Activated CD4-positive, alpha-beta T cell treated with anti-CD3 and anti-CD28 coated beads for 48 hours (primary cell): ENCODE results near the gene KCNH4.

ENCODE experiments used
- DNase-seq: peaks from one replicate; pipeline ENCODE4 v3.0.0-alpha.2; 2020

The KCNH4 gene

DNA sequence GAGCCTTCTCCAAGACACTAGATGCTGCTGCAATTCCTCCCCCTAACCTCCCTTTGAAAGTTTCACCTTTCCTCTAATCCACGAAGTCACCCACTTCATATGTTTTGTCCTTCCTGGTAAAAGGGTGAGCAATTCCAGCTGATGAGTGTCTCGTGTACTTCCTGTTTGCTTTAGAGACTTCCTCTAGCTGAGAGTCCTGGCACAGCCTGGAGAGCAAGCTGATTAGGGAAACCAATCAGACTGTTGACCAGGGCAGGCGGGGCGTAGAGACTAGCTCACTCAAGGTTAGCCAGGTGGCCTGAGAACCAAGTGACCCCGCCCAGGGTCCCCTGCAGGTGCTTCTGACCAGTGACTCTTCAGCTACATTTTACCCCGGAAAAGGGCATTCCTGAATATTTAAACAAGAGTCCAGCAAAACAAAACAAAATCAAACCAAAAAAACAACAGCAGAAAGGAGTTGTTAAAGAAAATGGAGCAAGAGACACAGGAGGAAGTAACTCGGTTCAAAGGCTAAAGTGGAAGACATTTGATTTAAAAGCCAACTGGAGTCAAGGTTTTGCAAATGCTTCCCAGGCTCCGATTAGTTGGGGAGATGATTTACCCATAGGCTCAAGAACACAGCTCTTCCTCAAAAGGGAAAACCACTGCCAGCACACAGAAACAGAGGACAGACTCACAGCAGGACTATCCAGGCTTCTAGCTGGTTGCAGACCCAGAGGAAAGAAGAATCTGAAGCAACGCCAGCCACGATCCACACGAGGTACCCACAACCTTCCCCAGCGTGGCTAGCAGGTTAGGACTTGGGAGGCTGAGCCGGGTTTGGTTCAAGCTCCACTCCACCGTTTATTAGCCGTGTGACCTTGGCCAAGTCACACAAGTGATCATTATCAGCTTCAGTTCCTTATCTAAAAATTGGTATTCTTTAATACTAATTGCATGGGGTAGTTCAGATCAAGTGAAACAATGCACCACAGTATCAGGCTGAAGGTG lies 45.0 kb downstream of the KCNH4 start:
- no peak for DNase-seq

DNA sequence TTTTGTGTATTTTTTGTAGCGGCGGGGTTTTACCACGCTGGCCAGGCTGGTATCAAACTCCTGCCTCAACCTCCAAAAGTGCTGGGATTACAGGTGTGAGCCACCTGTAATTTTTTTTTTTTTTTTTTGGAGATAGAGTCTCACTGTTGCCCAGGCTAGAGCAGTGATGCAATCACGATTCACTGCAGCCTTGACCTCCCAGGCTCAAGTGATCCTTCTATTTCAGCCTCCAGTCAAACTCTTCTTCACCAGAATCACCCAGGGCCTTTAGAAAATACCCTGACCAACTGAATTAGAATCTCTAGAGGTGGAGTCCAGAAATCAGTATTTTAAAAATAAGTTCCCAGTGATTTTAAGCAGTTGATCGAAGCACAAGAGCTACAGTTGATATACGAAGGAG lies 45.8 kb downstream of the KCNH4 start:
- DNase-seq, result no peak

DNA sequence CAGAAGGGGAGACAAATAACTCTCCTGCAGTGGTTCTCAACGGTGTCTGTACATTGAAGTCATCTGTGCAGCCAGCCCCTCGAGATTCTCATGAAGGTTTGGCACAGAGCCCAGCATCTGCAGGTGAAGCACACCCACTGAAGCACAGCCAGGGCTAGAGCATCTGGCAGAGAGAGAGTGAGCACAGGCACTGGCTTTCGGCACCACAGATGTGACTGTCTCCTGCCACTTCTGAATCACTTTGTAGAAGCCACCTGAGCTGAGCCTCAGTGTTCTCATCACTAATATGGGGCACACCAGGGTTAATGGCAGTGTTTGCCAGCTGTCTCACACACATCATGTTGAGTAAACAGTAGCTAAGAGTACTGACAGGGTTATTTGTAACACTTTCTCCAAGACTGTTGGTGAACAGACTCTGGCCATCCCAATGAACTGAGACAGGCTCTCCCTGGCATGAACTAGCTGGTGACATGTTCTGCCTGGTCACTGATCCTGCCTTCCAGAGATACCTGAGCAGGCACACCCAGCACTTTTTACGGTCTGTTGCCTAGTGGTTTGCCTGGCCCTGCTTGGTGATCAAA lies 47.4 kb downstream of the KCNH4 start:
- DNase-seq, result peak; percentile 42

DNA sequence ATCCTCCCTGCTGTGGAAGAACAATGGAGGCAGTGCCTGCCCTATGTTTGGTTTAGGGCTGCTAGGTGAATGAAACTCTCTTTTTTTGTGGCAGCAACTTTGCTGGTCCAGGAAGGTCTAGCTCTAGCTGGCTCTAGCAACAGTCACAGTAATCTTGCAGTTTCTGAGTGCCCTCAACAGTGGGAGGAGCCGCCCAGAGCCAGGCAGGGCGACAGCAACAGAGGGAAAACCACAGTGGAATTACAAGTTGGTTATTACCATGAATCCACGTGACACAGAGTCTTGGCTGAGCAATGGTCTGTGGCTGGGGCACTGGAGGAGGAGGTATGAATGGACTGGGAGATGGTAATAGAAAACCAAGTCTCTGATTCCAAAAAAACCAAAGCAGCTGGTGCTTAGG lies 48.0 kb downstream of the KCNH4 start:
- peak; percentile 64 for DNase-seq

DNA sequence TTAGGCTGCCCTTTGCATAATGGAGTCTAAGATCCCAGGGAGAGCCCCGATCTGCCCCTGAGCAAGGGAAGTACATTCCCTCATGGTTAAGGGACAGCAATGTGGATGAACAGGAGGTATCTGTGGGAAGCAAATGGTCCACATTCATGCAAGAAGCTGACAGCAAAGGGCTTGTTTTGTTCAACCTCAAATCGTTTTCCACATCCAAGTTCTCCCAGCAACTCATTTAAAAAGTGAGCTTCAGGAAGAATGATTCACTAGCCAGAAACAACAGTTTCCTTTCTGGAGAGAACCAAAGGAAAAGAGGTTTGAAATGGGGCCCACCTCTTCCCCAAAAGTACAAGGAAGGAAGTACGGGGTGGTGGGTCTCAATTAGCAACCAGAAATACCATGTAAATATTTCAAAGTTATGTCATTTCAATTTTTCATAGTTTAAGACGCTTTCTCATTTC lies 48.9 kb downstream of the KCNH4 start:
- no peak for DNase-seq

DNA sequence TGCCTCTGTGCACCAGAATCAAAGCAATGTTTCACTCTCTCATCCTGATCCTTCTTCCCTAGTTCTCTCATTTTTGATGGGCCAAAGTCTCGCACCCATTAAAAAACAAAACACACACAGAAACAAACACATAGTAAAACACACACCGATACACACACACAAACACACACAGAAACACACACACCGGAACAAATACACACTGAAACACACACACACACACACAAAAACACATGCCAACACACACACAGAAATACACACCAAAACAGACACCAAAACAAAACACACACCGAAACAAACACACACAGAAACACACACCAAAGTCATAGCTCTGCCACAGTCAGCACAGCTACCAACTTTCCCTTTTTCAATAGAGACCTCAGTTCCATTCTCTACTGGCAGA lies 49.7 kb downstream of the KCNH4 start:
- DNase-seq, result no peak

DNA sequence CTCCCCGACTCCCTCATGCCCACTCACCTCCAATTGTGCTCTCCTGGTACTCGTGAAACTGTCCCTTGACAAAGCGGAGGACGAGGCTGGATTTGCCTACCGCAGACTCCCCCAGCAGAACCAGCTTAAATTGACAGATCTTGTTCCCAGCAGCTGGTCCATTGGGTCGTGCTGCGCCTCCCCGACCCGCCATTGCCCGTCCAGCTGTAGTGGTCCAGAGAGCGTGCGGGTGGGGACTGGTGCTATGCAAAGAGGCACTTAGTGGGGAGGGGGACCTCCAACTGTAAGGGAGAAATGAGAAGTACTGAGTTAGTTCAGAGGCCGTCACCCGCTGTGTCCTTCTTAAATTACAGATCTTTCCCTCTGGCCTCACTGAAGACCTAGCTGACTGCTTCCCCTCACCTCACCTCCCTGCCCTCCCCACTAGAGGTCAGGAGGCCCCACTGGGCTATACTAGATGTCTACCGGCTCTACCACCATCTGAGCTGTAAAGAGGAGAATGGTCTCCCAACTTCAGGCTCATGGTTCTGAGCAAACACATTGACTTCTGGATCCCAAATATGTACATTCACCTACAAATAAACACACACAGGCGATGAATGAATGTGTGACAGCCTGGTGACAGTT lies 50.5 kb downstream of the KCNH4 start:
- DNase-seq, result no peak

DNA sequence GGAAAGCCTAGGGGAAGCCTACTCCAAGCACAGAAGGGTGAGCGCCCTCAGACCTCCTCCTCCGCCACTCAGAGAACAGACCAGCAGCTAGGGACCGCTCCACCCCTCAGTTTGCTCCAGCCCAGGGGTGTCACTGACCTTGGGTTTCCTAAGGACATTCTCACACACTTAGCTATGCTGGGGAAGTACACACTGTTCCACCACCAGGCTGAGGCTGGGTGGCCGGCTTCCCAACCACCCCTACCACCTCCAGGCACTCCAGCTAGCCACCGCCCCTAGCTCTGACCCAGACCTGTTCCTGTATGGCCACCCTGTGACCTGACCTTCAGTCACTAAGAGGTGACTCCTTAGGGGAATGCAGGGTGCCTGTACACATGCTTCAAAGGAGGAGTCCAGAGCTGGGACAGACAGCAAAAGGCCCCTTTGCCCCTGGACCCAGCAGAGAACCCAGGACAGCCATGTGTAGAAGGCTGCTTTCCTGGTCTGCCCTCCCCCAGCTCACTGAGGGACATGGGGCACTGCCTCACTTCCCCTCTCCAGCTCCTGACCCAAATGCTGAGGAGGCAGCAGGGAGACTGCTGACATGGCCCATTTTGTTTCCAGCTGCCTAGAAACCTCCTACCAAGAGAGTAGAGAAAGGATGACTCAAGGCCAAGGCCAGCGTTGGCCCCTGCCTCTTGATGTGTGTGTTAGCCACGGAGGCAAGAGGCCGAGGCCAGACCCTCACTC lies 51.7 kb downstream of the KCNH4 start:
- no peak for DNase-seq

DNA sequence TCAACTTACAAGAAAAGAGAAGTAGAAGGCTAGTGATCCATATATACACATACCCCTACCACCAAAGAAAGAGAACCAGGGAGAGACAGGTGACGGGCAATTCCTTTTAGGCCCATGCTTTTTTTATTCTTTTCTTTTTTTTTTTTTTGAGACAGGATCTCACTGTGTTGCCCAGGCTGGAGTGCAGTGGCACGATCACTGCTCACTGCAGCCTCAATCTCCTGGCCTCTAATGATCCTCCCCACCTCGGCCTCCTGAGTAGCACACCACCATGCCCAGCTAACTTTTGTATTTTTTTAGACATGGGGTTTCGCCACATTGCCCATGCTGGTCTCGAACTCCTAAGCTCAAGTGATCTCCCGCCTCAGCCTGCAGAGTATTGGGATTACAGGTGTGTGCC lies 53.5 kb downstream of the KCNH4 start:
- DNase-seq, result no peak

DNA sequence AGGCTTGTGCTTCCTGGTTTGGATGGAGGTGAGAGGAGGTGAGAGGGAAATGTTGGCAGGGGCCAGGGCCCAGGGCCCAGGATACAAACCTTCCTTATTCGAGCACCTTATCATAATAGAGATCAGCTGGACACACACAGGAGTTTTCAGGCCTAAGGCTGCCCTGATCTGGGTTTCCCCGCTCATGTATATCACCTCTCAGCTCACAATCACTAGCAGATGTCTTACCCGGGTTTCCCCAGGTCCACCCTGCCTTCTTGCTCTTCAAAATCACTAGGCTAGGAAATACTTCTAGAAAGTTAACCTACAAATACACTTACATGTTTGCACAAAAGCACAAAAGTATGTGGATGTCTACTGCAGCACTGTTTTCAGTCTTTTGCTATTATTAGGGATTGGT lies 54.1 kb downstream of the KCNH4 start:
- no peak for DNase-seq

DNA sequence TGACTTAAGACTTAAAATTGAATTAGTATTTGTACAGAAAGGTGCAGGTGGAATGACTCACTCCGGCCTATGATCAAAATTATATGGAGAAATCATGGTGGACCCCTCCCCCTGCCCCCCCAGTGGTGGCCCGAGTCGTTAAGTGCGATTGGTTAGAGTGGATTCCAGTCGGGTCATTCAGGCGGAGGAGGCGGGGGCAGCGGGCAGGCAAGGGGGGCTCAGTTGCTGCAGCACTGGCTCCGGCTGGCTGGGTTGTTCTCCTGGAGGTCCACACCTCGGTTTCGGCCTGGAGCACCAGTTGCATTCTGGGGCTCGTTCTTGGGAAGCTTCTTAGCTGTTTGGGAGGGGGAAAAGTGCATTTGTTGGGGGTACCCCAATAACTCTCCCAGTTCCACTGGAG lies 55.4 kb downstream of the KCNH4 start:
- no peak for DNase-seq

DNA sequence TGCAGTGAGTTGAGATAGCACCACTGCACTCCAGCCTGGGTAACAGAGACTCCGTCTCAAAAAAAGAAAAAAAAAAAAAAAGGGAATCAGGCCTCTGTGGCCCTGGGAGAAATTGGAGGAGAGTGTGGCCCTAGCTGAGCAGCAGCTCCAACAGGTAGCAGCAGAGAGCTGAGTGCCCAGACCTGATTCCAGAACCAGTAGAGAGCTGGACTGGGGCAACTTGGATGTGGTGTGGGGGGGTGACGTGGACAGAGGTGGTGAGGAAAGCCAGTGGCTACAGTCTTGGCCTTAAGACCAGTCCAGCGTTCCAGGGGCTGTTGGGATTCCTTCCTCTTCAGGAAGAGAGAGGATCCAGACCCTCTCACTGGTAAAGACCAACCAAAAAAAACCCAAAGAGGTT lies 56.7 kb downstream of the KCNH4 start:
- no peak for DNase-seq

DNA sequence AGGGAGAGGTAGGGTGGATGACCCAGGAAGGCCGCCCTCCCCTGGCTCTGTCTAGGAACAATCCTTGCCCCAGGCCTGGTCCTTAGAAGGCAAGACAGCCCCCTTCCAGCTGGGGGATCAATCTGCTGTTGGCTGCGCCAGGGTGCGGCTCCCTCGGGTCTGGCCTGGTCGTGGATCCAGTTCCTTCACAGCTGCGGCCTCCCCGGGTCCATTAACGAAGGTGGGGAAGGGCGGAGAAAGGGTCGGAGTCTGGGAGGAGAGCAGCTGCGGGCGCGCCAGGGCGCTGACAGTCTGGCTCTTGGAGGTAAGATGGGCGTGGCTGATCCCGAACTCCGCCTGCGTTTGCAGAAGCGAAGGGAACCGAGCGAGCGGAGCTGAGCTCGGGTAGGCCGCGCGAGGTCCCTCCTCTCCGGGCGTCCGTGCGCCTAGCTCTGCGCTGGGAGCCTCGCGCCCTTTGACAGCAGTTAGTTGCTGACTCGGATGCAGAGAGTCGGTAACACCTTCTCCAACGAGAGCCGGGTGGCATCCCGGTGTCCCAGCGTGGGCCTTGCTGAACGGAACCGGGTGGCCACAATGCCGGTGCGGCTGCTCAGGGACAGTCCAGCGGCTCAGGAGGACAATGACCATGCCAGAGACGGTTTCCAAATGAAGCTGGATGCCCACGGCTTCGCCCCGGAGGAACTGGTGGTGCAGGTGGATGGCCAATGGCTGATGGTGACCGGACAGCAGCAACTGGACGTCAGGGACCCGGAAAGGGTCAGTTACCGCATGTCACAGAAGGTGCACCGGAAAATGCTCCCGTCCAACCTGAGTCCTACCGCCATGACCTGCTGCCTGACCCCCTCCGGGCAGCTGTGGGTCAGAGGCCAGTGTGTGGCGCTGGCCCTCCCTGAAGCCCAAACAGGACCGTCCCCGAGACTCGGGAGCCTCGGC lies 58.3 kb downstream of the KCNH4 start, which contains the start of gene HSPB9:
Gene HSPB9, plus strand, starts transcription at position 434 of the 933 bp plus-strand sequence. Its CDS starts 47 bp downstream, at position 481.
- no peak for DNase-seq

DNA sequence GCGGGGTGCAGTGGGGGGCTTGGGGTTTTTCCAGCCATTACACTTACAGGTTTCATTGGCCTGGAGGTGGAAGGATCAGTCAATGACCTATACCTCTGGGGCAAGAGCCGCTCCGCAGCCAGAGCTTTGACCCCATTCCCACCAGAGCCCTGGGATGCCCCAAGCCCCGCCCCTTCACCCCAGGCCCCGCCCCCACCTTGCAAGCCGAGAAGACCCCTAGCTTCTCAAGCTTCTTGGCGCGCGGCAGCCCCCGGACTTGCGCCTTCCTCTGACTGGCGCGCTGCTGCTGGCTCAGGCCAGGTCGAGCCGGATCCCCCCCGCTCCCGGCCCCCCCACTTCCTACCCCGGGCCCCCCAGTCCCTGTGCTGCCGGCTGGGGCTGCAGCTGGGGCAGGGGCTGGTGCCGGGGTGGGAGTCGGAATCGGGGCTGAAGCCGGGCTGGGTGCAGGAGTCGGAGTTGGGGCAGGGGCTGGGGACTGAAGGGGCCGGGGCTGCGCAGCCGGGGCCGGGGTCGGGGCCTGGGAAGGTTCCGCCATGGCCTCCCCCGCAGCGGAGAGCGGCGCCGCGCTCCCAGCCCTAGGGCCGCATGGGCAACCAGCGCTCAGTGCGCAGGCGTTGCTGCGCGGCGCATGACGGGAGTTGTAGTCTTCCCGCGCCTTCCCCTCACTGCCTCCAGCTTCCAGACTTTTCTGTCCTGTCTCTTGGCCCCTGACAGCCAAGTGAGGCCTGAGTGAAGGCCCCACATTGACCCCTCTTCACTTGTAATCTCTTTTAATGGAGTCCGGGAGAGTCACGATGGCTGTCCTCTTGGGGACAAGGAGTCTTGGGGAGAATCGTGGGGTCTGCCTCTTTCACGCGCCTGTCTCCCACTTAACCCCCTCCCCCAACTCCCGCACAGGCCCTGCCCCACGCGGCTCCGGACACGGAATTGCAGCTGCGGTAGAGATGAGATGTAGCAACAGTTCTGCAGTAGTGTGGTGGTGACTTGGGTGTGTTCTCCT lies 59.9 kb downstream of the KCNH4 start, which contains the start of gene KAT2A:
Gene KAT2A, minus strand, starts transcription at position 598 of the 1,000 bp plus-strand sequence. Its CDS starts 63 bp downstream, at position 535.
- DNase-seq, result peak; percentile 87

DNA sequence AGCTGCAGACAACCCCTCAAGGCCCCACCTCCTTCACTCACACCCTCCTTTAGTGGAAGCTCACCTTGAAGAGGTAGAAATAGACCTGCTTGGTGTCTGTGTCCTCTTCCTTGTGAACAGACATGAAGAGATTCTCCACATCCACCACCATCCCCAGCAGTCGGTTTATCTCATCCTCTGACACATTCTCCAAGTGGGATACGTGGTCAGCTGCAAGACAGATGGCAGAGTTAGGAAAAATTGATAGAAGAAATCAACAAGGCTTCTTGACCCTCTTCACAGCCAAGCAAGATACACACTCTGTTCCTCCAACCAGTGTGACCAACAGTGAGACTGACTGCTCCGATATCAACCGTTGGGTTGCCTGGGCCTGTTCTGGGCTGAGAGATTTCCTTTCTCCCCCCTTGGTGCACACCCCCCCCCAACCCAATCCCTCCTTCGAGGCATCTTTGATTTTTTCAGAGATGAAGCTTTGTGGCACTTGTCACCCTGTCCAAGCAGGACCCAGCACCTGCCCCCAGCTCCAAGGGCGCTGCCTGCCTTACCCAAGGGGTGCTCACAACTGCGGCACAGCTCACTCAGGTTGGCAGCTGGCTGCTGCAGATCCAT lies 60.7 kb downstream of the KCNH4 start:
- DNase-seq, result peak; percentile 27

DNA sequence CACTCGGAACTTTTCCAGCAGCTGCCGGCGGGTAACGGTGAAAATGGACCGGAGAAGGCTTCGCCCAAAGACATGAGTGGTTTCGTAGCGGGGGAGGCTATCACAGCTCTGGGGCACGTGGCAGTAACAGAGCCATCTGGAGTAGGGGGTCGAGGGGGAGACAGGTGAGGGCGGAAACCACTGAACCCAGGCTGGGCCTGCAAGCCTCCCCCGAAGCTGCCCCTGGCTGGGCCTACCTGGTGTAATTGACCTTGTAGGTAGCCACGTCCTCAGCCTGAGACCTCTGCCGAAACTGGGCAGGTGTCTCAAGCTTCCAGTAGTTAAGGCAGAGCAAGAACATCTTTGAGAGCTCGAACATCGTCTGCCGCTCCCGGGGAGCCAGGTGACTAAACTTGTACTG lies 61.6 kb downstream of the KCNH4 start:
- no peak for DNase-seq

DNA sequence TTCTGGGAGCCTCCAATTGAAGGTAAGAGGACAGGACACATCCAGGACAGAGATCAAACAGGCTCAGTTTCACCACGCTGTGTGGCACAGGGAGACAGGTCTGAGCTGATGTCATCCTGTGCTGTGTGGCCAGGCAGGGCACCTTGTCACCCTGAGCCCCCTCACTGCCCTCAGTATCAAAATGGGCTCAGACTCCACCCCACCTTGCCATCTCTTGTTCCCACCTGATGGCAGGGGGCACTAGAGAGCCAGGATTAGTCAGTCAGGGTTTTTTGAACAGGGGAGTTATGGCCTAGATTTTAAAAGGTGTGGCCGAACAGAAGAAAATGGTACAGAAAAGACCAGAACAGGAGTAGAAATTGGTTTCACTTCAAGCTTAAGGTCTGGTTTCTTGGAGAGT lies 62.4 kb downstream of the KCNH4 start:
- DNase-seq, result peak; percentile 70

DNA sequence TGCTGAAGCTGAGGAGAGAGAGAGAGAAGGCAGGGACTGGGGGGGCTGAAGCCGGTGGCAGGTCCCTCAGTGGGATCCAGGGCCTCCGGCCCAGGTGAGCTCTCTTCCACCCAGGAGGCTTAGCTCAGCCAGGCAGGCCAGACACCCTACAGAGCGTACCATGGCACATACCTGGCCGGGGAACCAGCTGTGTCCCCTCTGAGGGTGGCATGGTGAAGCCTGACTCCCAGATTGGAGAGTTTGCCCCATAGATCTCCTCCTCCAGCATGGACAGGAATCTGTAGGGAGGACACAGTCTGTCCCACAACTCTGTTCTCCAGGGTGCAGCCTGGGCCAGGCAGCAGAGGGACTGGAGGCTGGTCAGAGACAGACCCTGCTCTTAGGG lies 62.8 kb downstream of the KCNH4 start:
- no peak for DNase-seq

DNA sequence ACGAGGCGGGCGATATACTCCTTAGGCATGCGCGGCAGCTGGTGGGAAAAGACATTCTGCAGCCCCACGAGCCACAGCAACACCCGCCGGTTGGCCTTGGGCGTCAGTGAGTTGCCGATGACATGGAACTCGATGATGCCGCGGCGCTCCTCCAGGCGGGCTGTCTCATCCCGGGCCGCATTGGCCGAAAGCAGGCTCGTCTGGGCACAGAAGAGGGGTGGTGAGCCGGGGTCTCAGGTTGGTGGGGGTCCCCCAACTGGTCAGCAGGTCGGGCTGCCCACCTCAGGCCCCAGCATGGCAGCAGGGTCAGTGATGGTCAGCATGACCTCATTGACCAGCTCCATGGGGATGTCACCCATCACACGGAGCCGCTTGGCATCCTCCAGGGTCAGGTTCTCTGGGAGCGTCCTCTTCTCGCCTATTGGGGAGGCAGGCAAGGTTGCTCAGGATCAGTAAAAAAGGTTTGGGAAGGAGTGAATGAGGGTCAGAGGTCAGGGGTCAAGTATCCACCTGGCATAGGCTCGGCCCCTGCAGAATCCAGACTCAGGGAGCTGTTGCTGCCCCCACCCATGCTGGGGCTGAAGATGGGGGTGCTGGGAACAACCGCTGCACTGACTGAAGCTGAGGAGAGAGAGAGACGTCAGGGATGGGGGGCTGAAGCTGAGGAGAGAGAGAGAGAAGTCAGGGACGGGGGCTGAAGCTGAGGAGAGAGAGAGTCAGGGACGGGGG lies 63.4 kb downstream of the KCNH4 start:
- DNase-seq, result no peak
